Ascending aorta (tissue), 2 donors: ENCODE results near the gene MYCT1. TPM values are rescaled to one million over a fixed set of nuclear protein-coding genes. Genes with fewer than 3 reads are reported as not detected.

Experiments used
- DNase-seq, 2 donors: peaks; one replicate each; pipeline ENCODE4 v3.0.0-alpha.2; 2019; ENCODE audit warnings: low spot score in 2 of 2
- H3K27ac ChIP-seq, 2 donors: fragments of 200-600 bp; sonication (generic); one replicate each; pipeline ENCODE4 v1.5.1; 2016 to 2017; ENCODE audit warnings: mild to moderate bottlenecking in 1 of 2
- H3K27me3 ChIP-seq: fragments of 200-600 bp; sonication (generic); one replicate; pipeline ENCODE4 v1.5.1; 2017
- H3K36me3 ChIP-seq, 2 donors: fragments of 200-600 bp; sonication (generic); one replicate each; pipeline ENCODE4 v1.5.1; 2016
- H3K4me1 ChIP-seq, 2 donors: fragments of 200-600 bp; sonication (generic); one replicate each; pipeline ENCODE4 v1.5.1; 2016 to 2017; ENCODE audit warnings: mild to moderate bottlenecking in 1 of 2
- H3K4me3 ChIP-seq, 2 donors: fragments of 200-600 bp; sonication (generic); one replicate each; pipeline ENCODE4 v1.5.1; 2016 to 2017; ENCODE audit warnings: mild to moderate bottlenecking in 1 of 2
- H3K9me3 ChIP-seq, 2 donors: fragments of 200-600 bp; sonication (generic); one replicate each; pipeline ENCODE4 v1.5.1; 2016
- intact Hi-C: fragments of 100-400 bp; cut with DNase I; formaldehyde crosslinking; loops from one replicate; pipeline ENCODE4 v1.15.1; 2023
- total RNA-seq: library from RNA; depleted of rRNA; stranded (reverse); fragments of >200 nt; gene quantifications from one replicate; pipeline ENCODE4 v1.1.0, GENCODE V29; 2016
- TF ChIP-seq, protein P1 (sequence below), 3 experiments: fragments of 200-600 bp in 2 of 3; fragments of 450-650 bp in 1 of 3; sonication (generic) in 2 of 3; IDR thresholded peaks; one replicate each; pipeline ENCODE4 v1.5.1; 2016 to 2019; ENCODE audit warnings: antibody characterized with exemption in 3 of 3, mild to moderate bottlenecking in 1 of 3, moderate library complexity in 1 of 3

MYCT1 gene
- total RNA-seq, 1 donor from 2014 or later, result 15.6 TPM

DNA sequence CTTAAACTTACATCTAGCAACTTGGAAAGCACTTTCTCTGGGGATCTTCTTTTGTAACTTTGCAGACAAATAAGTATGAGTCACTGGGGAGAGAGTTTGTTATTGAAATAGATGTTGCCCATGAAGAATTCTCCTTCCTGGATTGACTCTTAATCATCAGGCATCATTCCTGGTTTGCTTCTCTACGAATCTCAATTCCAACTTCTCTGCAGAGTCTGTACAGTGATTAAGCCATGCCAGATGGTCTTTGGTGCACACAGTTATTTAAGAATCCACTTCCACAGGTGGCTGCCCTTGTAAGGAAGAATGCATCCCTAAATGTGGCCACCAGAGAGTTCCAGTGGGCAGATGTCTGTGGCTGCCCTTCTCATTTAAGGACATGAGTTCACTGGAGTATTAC lies 25.7 kb downstream of the MYCT1 start:
- no peaks in the 10 kb centered on the region for H3K4me1 ChIP-seq
- H3K4me3 ChIP-seq, result no peak overlapping the region
- no peak for DNase-seq
- TF ChIP-seq, protein P1, sequence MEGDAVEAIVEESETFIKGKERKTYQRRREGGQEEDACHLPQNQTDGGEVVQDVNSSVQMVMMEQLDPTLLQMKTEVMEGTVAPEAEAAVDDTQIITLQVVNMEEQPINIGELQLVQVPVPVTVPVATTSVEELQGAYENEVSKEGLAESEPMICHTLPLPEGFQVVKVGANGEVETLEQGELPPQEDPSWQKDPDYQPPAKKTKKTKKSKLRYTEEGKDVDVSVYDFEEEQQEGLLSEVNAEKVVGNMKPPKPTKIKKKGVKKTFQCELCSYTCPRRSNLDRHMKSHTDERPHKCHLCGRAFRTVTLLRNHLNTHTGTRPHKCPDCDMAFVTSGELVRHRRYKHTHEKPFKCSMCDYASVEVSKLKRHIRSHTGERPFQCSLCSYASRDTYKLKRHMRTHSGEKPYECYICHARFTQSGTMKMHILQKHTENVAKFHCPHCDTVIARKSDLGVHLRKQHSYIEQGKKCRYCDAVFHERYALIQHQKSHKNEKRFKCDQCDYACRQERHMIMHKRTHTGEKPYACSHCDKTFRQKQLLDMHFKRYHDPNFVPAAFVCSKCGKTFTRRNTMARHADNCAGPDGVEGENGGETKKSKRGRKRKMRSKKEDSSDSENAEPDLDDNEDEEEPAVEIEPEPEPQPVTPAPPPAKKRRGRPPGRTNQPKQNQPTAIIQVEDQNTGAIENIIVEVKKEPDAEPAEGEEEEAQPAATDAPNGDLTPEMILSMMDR (IDR thresholded peaks at IDR 0.05), result no peak
- no peaks in the 10 kb centered on the region for H3K9me3 ChIP-seq
- intact Hi-C loops, result no loop called here
- no peak overlapping the region for H3K27ac ChIP-seq
- no peaks in the 10 kb centered on the region for H3K36me3 ChIP-seq
- H3K27me3 ChIP-seq, result no peaks in the 10 kb centered on the region

DNA sequence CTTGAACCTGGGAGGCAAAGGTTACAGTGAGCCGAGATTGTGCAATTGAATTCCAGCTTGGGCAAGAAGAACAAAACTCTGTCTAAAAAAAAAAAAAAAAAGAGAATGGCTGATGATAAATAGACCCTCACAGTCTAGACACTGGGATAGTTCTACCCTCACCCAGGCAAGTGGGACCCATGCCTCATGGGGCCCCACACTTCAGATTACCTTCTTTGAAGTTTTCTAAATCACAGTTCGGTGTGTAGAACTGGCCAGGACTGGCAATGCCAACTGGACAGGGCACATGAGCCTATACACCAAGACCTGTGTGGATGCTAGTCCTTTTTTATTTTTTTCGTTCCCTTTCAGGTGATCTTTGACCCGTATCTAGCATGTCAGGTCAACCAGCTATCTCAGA lies 28.6 kb downstream of the MYCT1 start:
- Histone ChIP-seq H3K27ac (no peak overlapping the region), H3K9me3 (no peaks in the 10 kb centered on the region), H3K4me1 (no peaks in the 10 kb centered on the region), H3K36me3 (no peaks in the 10 kb centered on the region), H3K27me3 (no peaks in the 10 kb centered on the region), H3K4me3 (no peak overlapping the region)
- TF ChIP-seq, protein P1 (IDR thresholded peaks at IDR 0.05), result no peak
- intact Hi-C loops, result no loop called here
- DNase-seq, result no peak

DNA sequence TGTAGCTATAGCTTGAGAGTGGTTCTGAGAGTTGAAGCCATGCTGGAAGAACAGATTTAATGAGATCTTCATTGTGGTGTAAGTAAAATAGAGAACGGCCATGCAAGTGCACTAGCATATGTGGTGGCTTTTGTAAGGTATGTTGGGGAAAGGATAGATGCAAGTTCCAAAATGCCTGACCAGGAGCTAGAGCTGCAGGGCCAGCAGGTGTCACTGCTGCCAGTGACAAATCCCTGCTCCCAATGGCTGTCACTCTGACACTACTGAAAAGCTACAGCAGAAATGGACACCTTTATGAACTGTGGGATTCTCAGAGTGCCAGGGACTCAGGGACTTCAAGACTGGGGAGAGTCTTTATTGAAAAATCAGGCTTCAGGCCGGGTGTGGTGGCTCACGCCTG lies 29.8 kb downstream of the MYCT1 start:
- TF ChIP-seq, protein P1 (IDR thresholded peaks at IDR 0.05), result no peak
- Histone ChIP-seq H3K4me3 (no peak overlapping the region), H3K9me3 (no peaks in the 10 kb centered on the region), H3K27me3 (no peaks in the 10 kb centered on the region), H3K4me1 (no peaks in the 10 kb centered on the region), H3K27ac (no peak overlapping the region), H3K36me3 (no peaks in the 10 kb centered on the region)
- intact Hi-C loops, result no loop called here
- no peak for DNase-seq

DNA sequence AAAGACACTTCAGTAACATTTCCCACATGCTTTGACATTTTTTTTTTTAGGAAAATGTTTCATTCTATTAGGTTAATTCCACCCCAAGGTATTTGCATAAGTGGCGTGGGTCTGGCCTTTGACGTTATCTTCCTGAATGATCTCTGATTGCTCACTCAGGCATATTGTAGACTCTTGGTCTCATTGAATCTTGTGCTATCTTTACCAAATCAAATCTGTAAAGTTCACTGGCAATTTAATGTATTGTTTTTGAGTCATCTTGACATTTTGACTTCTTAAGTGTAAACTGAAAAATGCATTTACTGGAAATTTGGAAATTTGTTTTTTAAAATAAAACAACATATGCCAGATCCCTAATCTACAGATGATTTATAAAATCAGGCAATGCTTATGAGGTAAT lies 36.9 kb downstream of the MYCT1 start:
- no peak overlapping the region for H3K4me3 ChIP-seq
- TF ChIP-seq, protein P1 (IDR thresholded peaks at IDR 0.05), result no peak
- no peaks in the 10 kb centered on the region for H3K27me3 ChIP-seq
- no peaks in the 10 kb centered on the region for H3K4me1 ChIP-seq
- H3K9me3 ChIP-seq, result no peaks in the 10 kb centered on the region
- DNase-seq, result no peak
- no peak overlapping the region for H3K27ac ChIP-seq
- intact Hi-C loops, result no loop called here
- H3K36me3 ChIP-seq, result no peaks in the 10 kb centered on the region

DNA sequence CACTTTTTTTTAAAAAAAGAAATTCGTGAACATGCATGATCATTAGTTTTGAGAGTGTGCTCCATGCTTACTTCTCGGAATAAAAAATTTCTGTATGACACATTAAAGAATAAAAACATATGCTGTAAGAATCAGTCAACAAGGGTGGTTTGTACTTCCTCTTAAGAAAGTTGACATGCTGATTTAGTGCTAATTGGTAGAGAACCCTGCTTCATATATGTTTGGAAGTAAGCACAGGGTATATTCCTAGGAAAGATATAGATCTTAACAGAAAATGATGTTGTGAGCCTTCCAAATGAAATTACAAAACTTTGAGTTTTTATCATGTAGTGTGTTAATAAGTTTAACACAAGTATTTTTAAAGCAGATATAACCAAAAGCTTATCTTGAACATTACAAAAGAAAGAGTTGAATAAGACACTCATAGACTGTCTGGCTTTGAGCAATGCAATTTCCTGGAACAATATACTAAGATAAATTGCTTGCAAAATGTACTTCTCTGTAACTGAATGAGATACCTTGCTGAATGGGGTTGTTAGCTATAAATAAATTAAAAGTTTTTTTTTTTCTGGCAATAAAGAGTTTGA lies 39.1 kb downstream of the MYCT1 start:
- intact Hi-C loops, result no loop called here
- no peaks in the 10 kb centered on the region for H3K36me3 ChIP-seq
- no peaks in the 10 kb centered on the region for H3K4me1 ChIP-seq

More for the DNA sequence above, 39.1 kb downstream of the MYCT1 start:
- TF ChIP-seq, protein P1 (IDR thresholded peaks at IDR 0.05), result no peak
- no peak for DNase-seq
- H3K9me3 ChIP-seq, result no peaks in the 10 kb centered on the region
- no peak overlapping the region for H3K27ac ChIP-seq
- H3K4me3 ChIP-seq, result no peak overlapping the region
- no peaks in the 10 kb centered on the region for H3K27me3 ChIP-seq
